Nephron progenitor cell (in vitro differentiated cells): ENCODE results near the gene TAB2.
A peak's percentile ranks its signal among the peaks of the same experiment; 100 is the strongest.

Experiments used
- DNase-seq: peaks from one replicate; pipeline ENCODE4 v3.0.0; 2021
- H3K27ac Mint-ChIP-seq: 2 replicates; pipeline ENCODE4 v1.8.0; 2021; ENCODE audit warnings: mild to moderate bottlenecking, moderate library complexity, mixed read lengths
- H3K27me3 Mint-ChIP-seq: 2 replicates; pipeline ENCODE4 v1.8.0; 2021; ENCODE audit warnings: mild to moderate bottlenecking, low read depth, mixed read lengths; ENCODE audit not compliant: poor library complexity
- H3K36me3 Mint-ChIP-seq: 2 replicates; pipeline ENCODE4 v1.8.0; 2021; ENCODE audit warnings: low read depth, mixed read lengths
- H3K4me1 Mint-ChIP-seq: 2 replicates; pipeline ENCODE4 v1.8.0; 2021; ENCODE audit warnings: mixed read lengths
- H3K4me3 Mint-ChIP-seq: 2 replicates; pipeline ENCODE4 v1.8.0; 2021; ENCODE audit warnings: mild to moderate bottlenecking, moderate library complexity, mixed read lengths
- H3K9me3 Mint-ChIP-seq: 2 replicates; pipeline ENCODE4 v1.8.0; 2021; ENCODE audit warnings: mild to moderate bottlenecking, moderate library complexity, mixed read lengths
- CTCF ChIP-seq: fragments of 200-600 bp; sonication (generic); IDR thresholded peaks from 2 replicates; pipeline ENCODE4 v1.5.0; 2021; ENCODE audit warnings: antibody characterized with exemption

TAB2 gene

GRCh38 chr6:149325648-149326236 lies 8.2 kb downstream of the TAB2 start:
- Mint-ChIP-seq H3K36me3 (peaks cover 12% of the 10 kb centered on the region), H3K4me3 (no peak overlapping the region), H3K27ac (no peak overlapping the region), H3K4me1 (peaks cover 21% of the 10 kb centered on the region), H3K9me3 (no peaks in the 10 kb centered on the region), H3K27me3 (no peaks in the 10 kb centered on the region)
- TF ChIP-seq CTCF: no peak
- DNase-seq: no peak

GRCh38 chr6:149327638-149328037 lies 10.1 kb downstream of the TAB2 start:
- H3K4me3 Mint-ChIP-seq: no peak overlapping the region
- H3K36me3 Mint-ChIP-seq: peaks cover 12% of the 10 kb centered on the region
- H3K27me3 Mint-ChIP-seq: no peaks in the 10 kb centered on the region
- no peak for TF ChIP-seq CTCF
- DNase-seq: no peak
- no peaks in the 10 kb centered on the region for H3K9me3 Mint-ChIP-seq
- H3K4me1 Mint-ChIP-seq: peaks cover 30% of the 10 kb centered on the region
- no peak overlapping the region for H3K27ac Mint-ChIP-seq

GRCh38 chr6:149328083-149328482 lies 10.6 kb downstream of the TAB2 start:
- peaks cover 30% of the 10 kb centered on the region for H3K4me1 Mint-ChIP-seq
- peaks cover 12% of the 10 kb centered on the region for H3K36me3 Mint-ChIP-seq
- DNase-seq: no peak
- no peaks in the 10 kb centered on the region for H3K9me3 Mint-ChIP-seq
- no peaks in the 10 kb centered on the region for H3K27me3 Mint-ChIP-seq
- TF ChIP-seq CTCF: no peak
- H3K4me3 Mint-ChIP-seq: no peak overlapping the region
- H3K27ac Mint-ChIP-seq: no peak overlapping the region

- TF ChIP-seq CTCF: no peak
- Mint-ChIP-seq H3K27me3 (no peaks in the 10 kb centered on the region), H3K27ac (no peak overlapping the region), H3K9me3 (no peaks in the 10 kb centered on the region), H3K36me3 (peaks cover 12% of the 10 kb centered on the region), H3K4me3 (no peak overlapping the region), H3K4me1 (peaks cover 33% of the 10 kb centered on the region)
- no peak for DNase-seq
Observed at GRCh38 chr6:149329529-149329928, 12.0 kb downstream of the TAB2 start.

GRCh38 chr6:149330133-149330532 lies 12.6 kb downstream of the TAB2 start:
- Mint-ChIP-seq H3K36me3 (peaks cover 12% of the 10 kb centered on the region), H3K27ac (no peak overlapping the region), H3K4me3 (no peak overlapping the region), H3K4me1 (peaks cover 37% of the 10 kb centered on the region), H3K27me3 (no peaks in the 10 kb centered on the region), H3K9me3 (no peaks in the 10 kb centered on the region)
- TF ChIP-seq CTCF: no peak
- no peak for DNase-seq

GRCh38 chr6:149331043-149331807 lies 13.7 kb downstream of the TAB2 start:
- no peak for DNase-seq
- no peak for TF ChIP-seq CTCF
- Mint-ChIP-seq H3K27ac (peak overlapping the region; percentile 2), H3K27me3 (no peaks in the 10 kb centered on the region), H3K36me3 (peaks cover 8% of the 10 kb centered on the region), H3K4me1 (peaks cover 43% of the 10 kb centered on the region), H3K4me3 (no peak overlapping the region), H3K9me3 (no peaks in the 10 kb centered on the region)
